Measurements from ENCODE around the gene AMOTL2.

AMOTL2 gene

GRCh38 chr3:134374105-134374790 lies at the start of gene AMOTL2:
Gene AMOTL2, minus strand, starts transcription at chr3:134374447. Its CDS starts 3,014 bp downstream, at chr3:134371433.
- in situ Hi-C loops (cut with MboI; ENCODE audit: low pct_unique_long_range_greater_than_20kb, low sequenced_read_pairs, unreplicated experiment) = no loop called here
- no peak for TF ChIP-seq CTCF (IDR thresholded peaks at IDR 0.05; ENCODE audit: extremely low read depth, insufficient read depth, missing control alignments)
- DNase-seq (ENCODE audit: low spot score) = peak; percentile 72

DNA sequence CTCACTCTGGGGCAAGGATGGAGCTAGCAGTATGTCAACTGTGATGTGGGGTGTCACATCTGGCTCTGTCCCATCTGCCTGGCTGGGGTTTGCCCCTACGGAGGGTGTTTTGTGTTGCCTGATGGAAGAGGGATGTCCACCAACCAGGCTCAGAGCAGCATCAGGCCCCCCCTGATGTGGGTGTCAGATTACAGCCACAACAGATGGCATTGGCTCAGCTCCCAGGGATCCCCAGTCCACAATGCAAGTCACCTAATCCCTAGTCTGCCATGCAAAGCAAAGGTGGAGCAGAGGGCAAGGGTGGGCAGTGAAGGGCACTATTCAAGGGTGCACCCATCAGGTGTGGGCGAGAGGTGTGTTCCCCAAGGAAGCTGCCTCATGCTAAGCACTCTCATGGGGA lies 48.9 kb upstream of the AMOTL2 start:
- DNase-seq (ENCODE audit: low spot score) = no peak
- in situ Hi-C loops (cut with MboI; ENCODE audit: low pct_unique_long_range_greater_than_20kb, low sequenced_read_pairs, unreplicated experiment) = no loop called here
- no peak for TF ChIP-seq CTCF (IDR thresholded peaks at IDR 0.05; ENCODE audit: extremely low read depth, insufficient read depth, missing control alignments)

GRCh38 chr3:134419960-134420321 lies 45.7 kb upstream of the AMOTL2 start:
- no peak for DNase-seq (ENCODE audit: low spot score)
- in situ Hi-C loops (cut with MboI; ENCODE audit: low pct_unique_long_range_greater_than_20kb, low sequenced_read_pairs, unreplicated experiment) = no loop called here
- no peak for TF ChIP-seq CTCF (IDR thresholded peaks at IDR 0.05; ENCODE audit: extremely low read depth, insufficient read depth, missing control alignments)

GRCh38 chr3:134419214-134419959 lies 45.1 kb upstream of the AMOTL2 start:
- in situ Hi-C loops (cut with MboI; ENCODE audit: low pct_unique_long_range_greater_than_20kb, low sequenced_read_pairs, unreplicated experiment) = no loop called here
- no peak for TF ChIP-seq CTCF (IDR thresholded peaks at IDR 0.05; ENCODE audit: extremely low read depth, insufficient read depth, missing control alignments)
- DNase-seq (ENCODE audit: low spot score) = no peak

DNA sequence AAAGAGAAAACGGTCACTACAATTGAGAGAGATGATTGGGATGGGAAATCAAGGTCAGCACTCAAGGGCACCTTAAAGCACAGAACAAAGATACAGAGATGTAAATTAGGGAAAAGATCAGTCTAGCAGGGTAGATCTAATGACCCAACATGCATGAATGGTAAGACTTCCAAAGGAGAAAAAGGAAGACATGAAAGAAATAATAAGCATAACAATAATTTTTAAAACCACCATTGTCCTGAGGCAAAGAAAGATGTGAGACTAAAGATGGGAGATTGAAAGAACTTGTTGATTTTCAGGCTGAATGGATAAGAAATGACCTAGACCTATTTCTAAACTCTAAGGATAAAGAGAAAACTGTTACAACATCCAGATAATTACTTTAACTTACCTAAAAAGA lies 34.8 kb upstream of the AMOTL2 start:
- in situ Hi-C loops (cut with MboI; ENCODE audit: low pct_unique_long_range_greater_than_20kb, low sequenced_read_pairs, unreplicated experiment) = no loop called here
- no peak for TF ChIP-seq CTCF (IDR thresholded peaks at IDR 0.05; ENCODE audit: extremely low read depth, insufficient read depth, missing control alignments)
- no peak for DNase-seq (ENCODE audit: low spot score)

DNA sequence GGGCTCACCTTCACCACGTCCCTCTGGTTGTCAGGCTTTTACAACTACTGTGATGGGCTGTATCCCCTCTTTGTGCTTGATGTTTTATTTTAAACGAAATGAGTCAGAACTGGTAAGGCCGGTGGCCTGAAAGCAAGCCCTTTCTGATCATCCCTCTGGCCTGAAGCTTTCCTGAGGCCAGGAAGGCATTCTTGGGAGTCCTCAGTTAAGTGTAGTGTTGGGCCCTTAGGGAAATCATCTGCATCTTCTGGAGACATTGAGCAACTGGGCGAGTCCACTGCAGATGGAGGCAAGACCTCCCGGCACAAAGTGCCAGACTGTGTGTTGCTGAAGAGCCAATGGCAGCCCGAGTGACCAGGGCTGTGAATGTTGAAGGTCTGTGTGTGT lies 33.0 kb upstream of the AMOTL2 start:
- no peak for TF ChIP-seq CTCF (IDR thresholded peaks at IDR 0.05; ENCODE audit: extremely low read depth, insufficient read depth, missing control alignments)
- DNase-seq (ENCODE audit: low spot score) = no peak
- in situ Hi-C loops (cut with MboI; ENCODE audit: low pct_unique_long_range_greater_than_20kb, low sequenced_read_pairs, unreplicated experiment) = no loop called here
